IMR-90 (cell line): ENCODE measurements around the gene EPHX1. TPM values are rescaled to one million over a fixed set of nuclear protein-coding genes. Genes with fewer than 3 reads are reported as not detected.
A peak's percentile ranks its signal among the peaks of the same experiment; 100 is the strongest.

ENCODE experiments used
- ATAC-seq: fragments of 200-7000 bp; cut with Tn5 transposase; 2 replicates; pipeline ENCODE4 v1.9.1; 2020; ENCODE audit warnings: low read depth, mild to moderate bottlenecking, moderate library complexity
- BruUV-seq: library from RNA; stranded (reverse); fragments of 400-500 nt; replicated peaks from 2 replicates; lab custom pipeline; 2021; lab: Mats Ljungman, UMichigan
- CTCF ChIA-PET: fragments of 300-600 bp; formaldehyde crosslinking; extraction: SDS; loops from one replicate; lab custom pipeline; 2021; ENCODE audit warnings: antibody characterized with exemption; lab: Yijun Ruan, JAX
- POLR2A ChIA-PET: fragments of 300-600 bp; sonication (Branson Sonifier 250); formaldehyde crosslinking; loops from one replicate; lab custom pipeline; 2022; ENCODE audit warnings: antibody characterized with exemption; ENCODE audit not compliant: unreplicated experiment; lab: Charles Lee
- DNase-seq: peaks from one replicate; pipeline ENCODE4 v3.0.0; 2013
- H2AFZ ChIP-seq: replicated peaks from 2 replicates; pipeline ENCODE3; 2013; ENCODE audit warnings: low read length, mild to moderate bottlenecking; ENCODE audit not compliant: poor library complexity
- H2AK5ac ChIP-seq: 2 replicates; pipeline ENCODE4 v1.6.1; 2013; ENCODE audit warnings: low read depth, low read length, inconsistent platforms
- H2AK9ac ChIP-seq: replicated peaks from 2 replicates; pipeline ENCODE3; 2013; ENCODE audit warnings: mild to moderate bottlenecking, low read depth, low read length, moderate library complexity; ENCODE audit not compliant: poor library complexity
- H2BK120ac ChIP-seq: 2 replicates; pipeline ENCODE4 v1.6.1; 2013; ENCODE audit warnings: low read depth, low read length, inconsistent platforms
- H2BK15ac ChIP-seq: 3 replicates; pipeline ENCODE4 v1.6.1; 2013; ENCODE audit warnings: low read depth, low read length, inconsistent platforms
- H2BK20ac ChIP-seq: 2 replicates; pipeline ENCODE4 v1.6.1; 2013; ENCODE audit warnings: low read depth, mild to moderate bottlenecking, inconsistent platforms, low read length, moderate library complexity
- H2BK5ac ChIP-seq: 2 replicates; pipeline ENCODE4 v1.6.1; 2013; ENCODE audit warnings: mild to moderate bottlenecking, low read depth, low read length, inconsistent platforms; ENCODE audit not compliant: poor library complexity, severe bottlenecking
- H3K14ac ChIP-seq: replicated peaks from 2 replicates; pipeline ENCODE4 v1.6.1; 2013; ENCODE audit warnings: low read depth, low read length, inconsistent platforms
- H3K18ac ChIP-seq: 2 replicates; pipeline ENCODE4 v1.6.1; 2013; ENCODE audit warnings: low read depth, low read length, control low read depth
- H3K23ac ChIP-seq: 2 replicates; pipeline ENCODE4 v1.6.1; 2013; ENCODE audit warnings: low read depth, low read length, inconsistent platforms
- H3K27ac ChIP-seq: 2 replicates; pipeline ENCODE4 v1.5.1; 2013; ENCODE audit warnings: mild to moderate bottlenecking, control low read depth, low read length; ENCODE audit not compliant: insufficient read depth
- H3K27me3 ChIP-seq: 2 replicates; pipeline ENCODE4 v1.6.1; 2013; ENCODE audit warnings: low read length; ENCODE audit not compliant: control insufficient read depth, insufficient read depth
- H3K36me3 ChIP-seq: 2 replicates; pipeline ENCODE4 v1.6.1; 2013; ENCODE audit warnings: low read length, mixed read lengths; ENCODE audit not compliant: control insufficient read depth, insufficient read depth
- H3K4ac ChIP-seq: 2 replicates; pipeline ENCODE4 v1.6.1; 2013; ENCODE audit warnings: low read depth, low read length, inconsistent platforms
- H3K4me1 ChIP-seq: 2 replicates; pipeline ENCODE4 v1.6.1; 2013; ENCODE audit warnings: low read length, mixed read lengths; ENCODE audit not compliant: control insufficient read depth, insufficient read depth
- H3K4me2 ChIP-seq: 2 replicates; pipeline ENCODE4 v1.6.1; 2013; ENCODE audit warnings: low read depth, mild to moderate bottlenecking, control low read depth, low read length, moderate library complexity
- H3K4me3 ChIP-seq: 2 replicates; pipeline ENCODE4 v1.5.1; 2013; ENCODE audit warnings: low read depth, mild to moderate bottlenecking, control low read depth, low read length, moderate library complexity; ENCODE audit not compliant: insufficient read depth
- H3K56ac ChIP-seq: 2 replicates; pipeline ENCODE4 v1.6.1; 2013; ENCODE audit warnings: low read length, inconsistent platforms; ENCODE audit not compliant: insufficient read depth; ENCODE audit errors: extremely low read depth
- H3K79me1 ChIP-seq, 2 experiments: 2 replicates each; pipeline ENCODE4 v1.6.1; 2013; ENCODE audit warnings: low read length in 2 of 2, inconsistent platforms in 1 of 2, low read depth in 1 of 2
- H3K9ac ChIP-seq: 2 replicates; pipeline ENCODE4 v1.6.1; 2013; ENCODE audit warnings: low read depth, low read length, control low read depth
- H3K9me1 ChIP-seq: 2 replicates; pipeline ENCODE4 v1.6.1; 2013; ENCODE audit warnings: low read length, inconsistent platforms; ENCODE audit not compliant: insufficient read depth
- H3K9me3 ChIP-seq: 2 replicates; pipeline ENCODE4 v1.6.1; 2013; ENCODE audit warnings: low read length; ENCODE audit not compliant: control insufficient read depth, insufficient read depth
- H4K20me1 ChIP-seq: 2 replicates; pipeline ENCODE4 v1.6.1; 2013; ENCODE audit warnings: low read length, inconsistent platforms; ENCODE audit not compliant: insufficient read depth
- H4K5ac ChIP-seq: 2 replicates; pipeline ENCODE4 v1.6.1; 2013; ENCODE audit warnings: mild to moderate bottlenecking, low read depth, low read length, control low read depth
- H4K8ac ChIP-seq, 2 experiments: 2 replicates each; pipeline ENCODE4 v1.6.1; 2013; ENCODE audit warnings: low read depth in 2 of 2, low read length in 2 of 2, control low read depth in 1 of 2, inconsistent platforms in 1 of 2
- H4K91ac ChIP-seq: 2 replicates; pipeline ENCODE4 v1.6.1; 2013; ENCODE audit warnings: low read depth, low read length, inconsistent platforms; ENCODE audit not compliant: insufficient read depth
- BHLHE40 ChIP-seq: fragments of 150-350 bp; IDR thresholded peaks from 2 replicates; pipeline ENCODE4 v1.6.1; 2016; ENCODE audit warnings: mild to moderate bottlenecking, low read depth, low read length
- CEBPB ChIP-seq: IDR thresholded peaks from 2 replicates; pipeline ENCODE4 v1.6.1; 2012; ENCODE audit warnings: low read depth, low read length, improper control_type of control experiment
- MAZ ChIP-seq: IDR thresholded peaks from 2 replicates; pipeline ENCODE4 v1.6.1; 2012; ENCODE audit warnings: low read depth, mild to moderate bottlenecking, low read length, improper control_type of control experiment, moderate library complexity, borderline replicate concordance
- NFE2L2 ChIP-seq: fragments of 150-350 bp; IDR thresholded peaks from 2 replicates; pipeline ENCODE4 v1.6.1; 2016; ENCODE audit warnings: low read depth, mild to moderate bottlenecking, low read length
- RAD21 ChIP-seq: IDR thresholded peaks from 2 replicates; pipeline ENCODE4 v1.6.1; 2012; ENCODE audit warnings: low read length, improper control_type of control experiment
- RFX5 ChIP-seq: IDR thresholded peaks from 2 replicates; pipeline ENCODE4 v1.8.0; 2012; ENCODE audit warnings: low read depth, mild to moderate bottlenecking, low read length, moderate library complexity
- WGBS, 2 experiments: methylation state at CpG; one replicate each; pipeline versions ENCODE4 v1.1.5 to v1.1.7; 2013; ENCODE audit warnings: missing lambda C conversion rate in 2 of 2; ENCODE audit not compliant: insufficient read length in 1 of 2; ENCODE audit errors: extremely low coverage in 2 of 2; 5-methylcytosine and 5-hydroxymethylcytosine counted together
- dilution Hi-C: fragments of 300-500 bp; cut with HindIII; formaldehyde crosslinking; loops from one replicate; pipeline ENCODE4 v1.14.3; 2018; ENCODE audit warnings: low sequenced_read_pairs; ENCODE audit not compliant: unreplicated experiment
- in situ Hi-C: fragments of 300-500 bp; cut with MboI; formaldehyde crosslinking; loops from 3 replicates; pipeline ENCODE4 v1.14.3; 2019; ENCODE audit warnings: low sequenced_read_pairs, inconsistent platforms, mixed read lengths
- intact Hi-C: fragments of 100-400 bp; cut with micrococcal nuclease; formaldehyde crosslinking; loops from 2 replicates; pipeline ENCODE4 v1.10.0; 2022
- polyA plus RNA-seq, 3 experiments: library from polyadenylated mRNA; depleted of rRNA; stranded (reverse); fragments of >200 nt; gene quantifications; 2 replicates each; pipeline ENCODE4 v1.2.3, GENCODE V29; 2012; ENCODE audit warnings: low replicate concordance in 1 of 3
- total RNA-seq: library from RNA; depleted of rRNA; stranded (reverse); fragments of >200 nt; gene quantifications from 2 replicates; pipeline ENCODE4 v1.2.3, GENCODE V29; 2012
- TF ChIP-seq, protein P1 (sequence below): fragments of 150-350 bp; IDR thresholded peaks from 2 replicates; pipeline ENCODE4 v1.6.1; 2017; ENCODE audit warnings: mild to moderate bottlenecking, antibody characterized with exemption, low read length, low read depth
- TF ChIP-seq, protein P2 (sequence below): conservative IDR thresholded peaks from 2 replicates; pipeline ENCODE4 v1.5.1; 2012; ENCODE audit warnings: mild to moderate bottlenecking, low read depth, low read length, improper control_type of control experiment

EPHX1 gene
- total and polyA plus RNA-seq, 2 of the 4 experiments (the other 2 are of a cell fraction) = 20.3 to 46.3 TPM

DNA sequence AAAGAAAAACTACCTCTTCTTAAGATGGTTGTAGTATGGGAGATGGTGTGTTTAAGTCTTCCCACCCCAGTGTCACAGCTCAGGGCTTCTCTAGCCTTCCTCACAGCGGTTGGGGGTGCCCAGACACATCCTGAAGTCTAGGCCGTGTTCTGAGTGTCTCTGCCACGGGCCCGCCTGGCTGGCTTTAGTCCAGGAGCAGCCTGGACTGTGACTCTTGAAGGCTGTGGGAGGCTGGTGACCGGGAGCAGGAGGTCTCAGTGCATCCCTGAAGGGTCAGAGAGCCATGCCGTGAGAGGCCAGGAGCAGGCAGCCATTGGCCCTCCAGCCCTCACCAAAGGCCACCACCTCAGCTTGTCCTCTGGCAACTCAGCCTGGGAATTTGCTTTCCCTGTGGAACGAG lies 4.5 kb downstream of the EPHX1 start:
- in situ Hi-C loops = no loop called here
- Histone ChIP-seq H3K18ac (no peak overlapping the region), H3K9ac (no peak overlapping the region), H2AFZ (no peak overlapping the region), H2AK9ac (no peak overlapping the region), H3K27ac (no peak overlapping the region), H4K91ac (no peak overlapping the region; the same call in 1 of the 2 replicates), H4K20me1 (no peaks in the 10 kb centered on the region), H3K4ac (peak overlapping the region; percentile 26; the same call in 1 of the 2 replicates), H3K9me3 (no peaks in the 10 kb centered on the region), H2BK120ac (no peak overlapping the region), H3K23ac (no peak overlapping the region), H3K27me3 (no peaks in the 10 kb centered on the region), H2BK5ac (no peak overlapping the region), H3K9me1 (peaks cover 29% of the 10 kb centered on the region), H3K4me2 (no peak overlapping the region), H2BK20ac (no peak overlapping the region), H3K14ac (no peak overlapping the region), H2BK15ac (no peak overlapping the region), H3K4me3 (no peak overlapping the region), H4K8ac (0 out of 4 replicates have a peak overlapping the region, but pooled peaks of 1 of the 2 experiments have one; percentile 19), H4K5ac (no peak overlapping the region), H3K56ac (no peak overlapping the region), H3K36me3 (no peaks in the 10 kb centered on the region), H2AK5ac (no peak overlapping the region), H3K79me1 (peaks cover 7 to 40% of the 10 kb centered on the region in 2 experiments; a peak in 3 of 4 replicates), H3K4me1 (peaks cover 36% of the 10 kb centered on the region)
- intact Hi-C loops = no loop called here
- CTCF ChIA-PET = no interaction called here
- no CpG with 5 or more reads among the region's 7 CpGs for WGBS, 2 experiments
- no peak for DNase-seq
- dilution Hi-C loops = no loop called here
- TF ChIP-seq NFE2L2 (no peak), MAZ (no peak), BHLHE40 (no peak), CEBPB (no peak), RAD21 (no peak), RFX5 (no peak)
- TF ChIP-seq, protein P1, sequence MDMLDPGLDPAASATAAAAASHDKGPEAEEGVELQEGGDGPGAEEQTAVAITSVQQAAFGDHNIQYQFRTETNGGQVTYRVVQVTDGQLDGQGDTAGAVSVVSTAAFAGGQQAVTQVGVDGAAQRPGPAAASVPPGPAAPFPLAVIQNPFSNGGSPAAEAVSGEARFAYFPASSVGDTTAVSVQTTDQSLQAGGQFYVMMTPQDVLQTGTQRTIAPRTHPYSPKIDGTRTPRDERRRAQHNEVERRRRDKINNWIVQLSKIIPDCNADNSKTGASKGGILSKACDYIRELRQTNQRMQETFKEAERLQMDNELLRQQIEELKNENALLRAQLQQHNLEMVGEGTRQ = no peak
- TF ChIP-seq, protein P2, sequence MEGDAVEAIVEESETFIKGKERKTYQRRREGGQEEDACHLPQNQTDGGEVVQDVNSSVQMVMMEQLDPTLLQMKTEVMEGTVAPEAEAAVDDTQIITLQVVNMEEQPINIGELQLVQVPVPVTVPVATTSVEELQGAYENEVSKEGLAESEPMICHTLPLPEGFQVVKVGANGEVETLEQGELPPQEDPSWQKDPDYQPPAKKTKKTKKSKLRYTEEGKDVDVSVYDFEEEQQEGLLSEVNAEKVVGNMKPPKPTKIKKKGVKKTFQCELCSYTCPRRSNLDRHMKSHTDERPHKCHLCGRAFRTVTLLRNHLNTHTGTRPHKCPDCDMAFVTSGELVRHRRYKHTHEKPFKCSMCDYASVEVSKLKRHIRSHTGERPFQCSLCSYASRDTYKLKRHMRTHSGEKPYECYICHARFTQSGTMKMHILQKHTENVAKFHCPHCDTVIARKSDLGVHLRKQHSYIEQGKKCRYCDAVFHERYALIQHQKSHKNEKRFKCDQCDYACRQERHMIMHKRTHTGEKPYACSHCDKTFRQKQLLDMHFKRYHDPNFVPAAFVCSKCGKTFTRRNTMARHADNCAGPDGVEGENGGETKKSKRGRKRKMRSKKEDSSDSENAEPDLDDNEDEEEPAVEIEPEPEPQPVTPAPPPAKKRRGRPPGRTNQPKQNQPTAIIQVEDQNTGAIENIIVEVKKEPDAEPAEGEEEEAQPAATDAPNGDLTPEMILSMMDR = no peak
- no TSS peak for BruUV-seq
- POLR2A ChIA-PET = no interaction called here
- ATAC-seq = no peak
